RWPE1 (cell line): ENCODE data around the gene PHF13.
A peak's percentile ranks its signal among the peaks of the same experiment; 100 is the strongest.
"Not testable (repeated sequence)": the region's sequence is repeated elsewhere in the genome, so short reads cannot be mapped to it uniquely, and the experiment has no call there.

Source experiments
- CTCF ChIA-PET: fragments of 350-600 bp; sonication (Branson Sonifier 250); formaldehyde crosslinking; extraction: SDS; loops from one replicate; lab custom pipeline; 2021; lab: Yijun Ruan, JAX
- POLR2A ChIA-PET: fragments of 400-600 bp; formaldehyde crosslinking; extraction: SDS; loops from one replicate; lab custom pipeline; 2020; ENCODE audit warnings: antibody characterized with exemption; ENCODE audit not compliant: low non-redundant PET; lab: Yijun Ruan, JAX
- DNase-seq: peaks from one replicate; pipeline ENCODE4 v3.0.0; 2012; ENCODE audit warnings: low spot score
- H3K27ac ChIP-seq: fragments of 450-650 bp; 2 replicates; pipeline ENCODE4 v1.5.1; 2017
- CTCF ChIP-seq: fragments of 450-650 bp; conservative IDR thresholded peaks from 2 replicates; pipeline ENCODE4 v1.5.1; 2017; ENCODE audit warnings: low read depth, mild to moderate bottlenecking

The PHF13 gene

DNA sequence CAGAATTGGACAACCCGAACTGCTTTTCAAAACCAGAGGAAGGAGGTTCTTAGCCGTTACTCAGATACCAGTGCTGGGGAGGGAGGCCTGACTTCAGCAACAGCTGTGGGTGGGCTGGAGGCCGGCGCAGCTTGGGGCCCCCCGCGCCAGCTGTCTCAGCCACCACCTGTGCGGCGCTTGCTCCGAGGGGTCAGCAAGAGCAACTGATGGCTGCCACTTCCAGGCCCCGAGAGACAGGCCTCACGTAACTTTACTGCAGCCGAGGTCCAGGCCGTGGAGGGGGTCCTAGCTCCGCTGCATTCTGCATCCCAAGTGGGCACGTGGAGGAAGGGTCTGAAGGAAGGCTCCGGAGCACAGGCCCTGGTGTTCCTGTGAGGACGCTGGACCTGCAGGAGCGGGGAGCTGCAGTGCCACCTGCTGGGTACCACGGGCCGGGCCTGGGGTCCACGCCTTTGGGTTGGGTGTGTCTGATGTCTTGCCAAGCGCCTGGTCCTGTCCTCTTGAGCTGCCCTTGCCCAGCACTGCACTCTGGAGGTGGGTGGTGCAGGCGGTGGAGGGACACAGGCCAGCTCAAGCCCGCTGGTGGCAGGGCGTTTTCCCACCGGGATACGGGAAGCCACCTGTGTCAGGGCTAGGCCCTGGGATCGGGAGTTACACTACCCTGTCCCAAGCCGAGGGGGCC, 21.0 kb downstream of the PHF13 start:
- CTCF ChIA-PET = interaction anchor here (0.6 to 1.1 kb wide), 8 partner anchors 9 to 350 kb away, joined by 3 to 5 read pairs (median 3); partner anchors contain the start of gene TNFRSF25
- peak; percentile 30 for DNase-seq
- POLR2A ChIA-PET = no interaction called here

GRCh38 chr1:6635161-6635909, 21.8 kb downstream of the PHF13 start:
- H3K27ac ChIP-seq = peak overlapping the region; percentile 53
- ChIA-PET CTCF (interaction anchor here (0.6 to 1.1 kb wide), 5 partner anchors 10 to 289 kb away, joined by 3 to 5 read pairs (median 3); no protein-coding TSS in a partner anchor), POLR2A (no interaction called here)
- TF ChIP-seq CTCF = no peak
- DNase-seq = no peak

More for the DNA sequence above, 21.0 kb downstream of the PHF13 start:
- peak; percentile 54 for TF ChIP-seq CTCF
- H3K27ac ChIP-seq = peak overlapping the region; percentile 53

- POLR2A ChIA-PET = no interaction called here
- TF ChIP-seq CTCF = no peak
- peak overlapping the region; percentile 53 for H3K27ac ChIP-seq
- no peak for DNase-seq
- CTCF ChIA-PET = no interaction called here
Observed at GRCh38 chr1:6635910-6636760, 22.6 kb downstream of the PHF13 start.

DNA sequence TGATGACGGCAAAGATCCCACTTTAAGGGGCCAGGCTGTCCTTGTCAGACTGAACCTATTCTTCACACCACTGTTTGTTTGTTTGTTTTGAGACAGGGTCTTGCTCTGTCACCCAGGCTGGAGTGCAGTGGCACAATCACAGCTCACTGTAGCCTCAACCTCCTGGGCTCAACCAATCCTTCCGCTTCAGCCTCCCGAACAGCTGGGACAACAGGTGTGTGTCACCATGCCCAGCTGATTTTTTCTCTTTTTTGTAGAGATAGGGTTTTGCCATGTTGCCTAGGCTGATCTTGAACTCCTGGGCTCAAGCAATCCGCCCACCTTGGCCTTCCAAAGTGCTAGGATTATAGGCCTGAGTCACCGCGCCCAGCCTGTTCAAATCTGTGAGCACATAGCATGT, 23.2 kb downstream of the PHF13 start:
- CTCF ChIA-PET, DNase-seq: not testable (repeated sequence)
- H3K27ac ChIP-seq = peak overlapping the region; percentile 53
- POLR2A ChIA-PET = interaction anchor here (0.5 kb wide), 1 partner anchor 25 kb away, joined by 6 read pairs; no protein-coding TSS in a partner anchor

DNA sequence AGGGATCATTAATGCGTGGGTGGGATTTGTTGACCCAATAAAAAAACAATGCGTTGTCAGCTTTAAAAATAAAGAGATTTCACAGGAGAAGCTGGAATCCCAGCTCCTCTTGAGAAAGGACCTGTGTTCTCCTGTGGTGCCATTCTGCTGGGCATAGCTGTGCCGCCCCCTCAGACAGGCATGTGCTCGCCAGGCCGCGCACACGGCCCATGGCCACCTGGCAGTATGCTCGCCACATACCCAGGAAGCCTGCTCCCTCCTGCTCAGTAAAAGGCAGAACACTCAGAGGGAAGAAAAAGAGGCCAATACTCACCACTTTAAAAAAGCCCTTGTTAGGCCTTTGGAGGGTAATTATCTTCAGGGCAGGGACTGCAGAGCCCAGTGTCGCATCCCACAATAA, 24.2 kb downstream of the PHF13 start:
- H3K27ac ChIP-seq = peak overlapping the region; percentile 53
- no peak for TF ChIP-seq CTCF
- ChIA-PET POLR2A (no interaction called here), CTCF (interaction anchor here (0.6 to 0.7 kb wide), 3 partner anchors 40 to 612 kb away, joined by 3 to 4 read pairs (median 3); no protein-coding TSS in a partner anchor)
- DNase-seq = no peak

DNA sequence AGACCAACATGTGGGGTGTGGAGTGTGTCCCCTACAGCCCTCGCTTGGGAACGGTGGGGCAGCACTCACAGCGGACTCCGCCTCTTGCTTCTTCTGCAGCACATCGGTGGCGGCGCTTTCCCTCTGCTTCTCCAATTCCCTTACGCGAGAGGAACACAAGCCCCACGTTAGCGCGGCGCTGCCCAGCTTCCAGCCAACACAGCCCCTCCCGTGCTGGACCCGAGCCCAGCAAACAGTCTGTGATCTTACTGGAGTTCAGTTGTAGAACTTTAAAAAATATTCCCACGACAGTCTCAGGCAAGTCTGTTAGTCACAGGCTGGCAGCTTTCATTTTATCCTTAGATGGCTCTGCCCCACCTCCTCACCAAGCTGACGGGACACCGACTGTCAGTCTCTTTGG, 24.7 kb downstream of the PHF13 start:
- DNase-seq = no peak
- peak overlapping the region; percentile 53 for H3K27ac ChIP-seq
- TF ChIP-seq CTCF = no peak
- ChIA-PET CTCF (interaction anchor here (0.6 kb wide), 1 partner anchor 113 kb away, joined by 3 read pairs; no protein-coding TSS in a partner anchor), POLR2A (no interaction called here)

- CTCF ChIA-PET = interaction anchor here (0.6 to 0.7 kb wide), 2 partner anchors 86 to 1006 kb away, joined by 3 read pairs; partner anchors contain the start of gene NOL9
- POLR2A ChIA-PET, H3K27ac ChIP-seq, DNase-seq: not testable (repeated sequence)
Observed at GRCh38 chr1:6640867-6641266, 27.3 kb downstream of the PHF13 start.
